ENCODE measurements around the gene FOXG1. TPM values are rescaled to one million over a fixed set of nuclear protein-coding genes. Genes with fewer than 3 reads are reported as not detected.

FOXG1 gene
- polyA plus RNA-seq, 2 of the 4 experiments (the other 2 are of a cell fraction): 0.01 to 0.10 TPM

DNA sequence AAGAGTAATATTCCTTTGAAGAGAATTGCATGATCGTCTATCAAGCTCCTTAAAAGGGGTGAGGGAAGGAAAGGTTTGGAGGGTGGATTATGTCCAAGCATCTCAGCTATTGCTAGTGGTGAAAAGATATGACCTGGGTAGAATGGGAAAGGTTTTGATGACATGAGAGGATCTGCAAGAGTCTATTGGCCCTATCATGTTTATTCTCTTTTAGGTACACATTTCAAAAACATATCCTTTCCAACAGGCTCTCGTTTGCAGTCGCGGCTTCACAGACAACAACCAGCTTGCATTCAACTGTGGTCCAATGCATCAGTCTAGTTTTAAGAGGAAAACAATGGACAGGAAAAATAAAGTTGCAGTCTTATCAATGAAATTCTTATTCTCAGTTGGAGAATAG is 17.1 kb downstream of the FOXG1 start:
- no peak for FAIRE-seq
- CTCF ChIA-PET: no interaction called here

DNA sequence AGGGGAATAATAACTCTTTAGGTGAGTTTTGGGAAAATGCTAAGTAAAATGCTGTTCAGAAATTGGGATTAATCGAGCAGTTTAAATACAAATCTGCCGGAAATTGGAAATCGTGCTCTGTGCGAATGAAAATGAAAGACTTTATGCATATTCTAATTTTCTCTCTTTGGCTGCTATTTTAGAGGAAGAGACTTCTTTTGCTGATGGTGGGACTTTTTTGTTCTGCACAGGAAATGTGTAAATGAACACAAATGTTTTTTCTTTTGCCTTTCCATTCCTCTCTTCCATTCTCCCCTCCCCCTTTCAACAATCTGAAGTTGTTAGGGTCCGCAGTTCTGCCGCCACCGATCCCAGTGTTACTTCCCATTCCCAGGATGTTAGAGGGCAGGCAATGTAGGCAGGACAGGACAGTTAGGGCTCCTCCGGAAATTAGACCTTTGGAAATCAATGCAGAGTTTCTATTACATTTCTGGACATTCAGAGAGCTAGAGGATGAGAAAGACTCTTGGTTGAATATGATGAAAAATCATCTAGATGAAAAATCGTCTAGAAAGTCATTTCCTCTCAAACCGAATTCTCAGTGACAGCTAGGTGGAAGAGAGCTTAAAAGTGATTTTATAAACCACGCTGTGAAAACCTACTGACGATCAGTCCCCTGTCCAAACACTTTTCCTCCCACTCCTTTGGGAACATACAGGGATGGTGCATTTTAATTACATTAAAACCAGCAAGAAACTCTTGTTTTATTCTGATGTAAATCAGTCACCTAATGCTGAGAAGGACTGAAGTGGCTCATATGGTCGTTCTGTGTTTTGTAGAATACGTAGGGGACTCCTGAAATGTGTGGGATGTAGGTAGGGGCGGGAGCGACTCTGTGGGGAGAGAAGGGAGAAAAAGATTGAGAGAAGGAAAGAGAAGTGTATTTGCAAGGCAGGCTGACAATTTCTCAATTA is 17.8 kb downstream of the FOXG1 start:
- CTCF ChIA-PET: no interaction called here
- DNase-seq (ENCODE audit: low read depth in 1 of 2, low spot score in 1 of 2) (no peak), ATAC-seq (no peak), FAIRE-seq (no peak)
- Histone ChIP-seq H3K27ac (no peak overlapping the region), H3K4me2 (no peak overlapping the region), H3K4me1 (no peaks in the 10 kb centered on the region), H3K4me3 (no peak overlapping the region), H3K9me3 (no peaks in the 10 kb centered on the region)
- no peak for TF ChIP-seq CEBPB (IDR thresholded peaks at IDR 0.05)
- no peak for TF ChIP-seq JUNB (IDR thresholded peaks at IDR 0.05)
- TF ChIP-seq HEYL (CRISPR knock-in tag; IDR thresholded peaks at IDR 0.05): no peak
- TF ChIP-seq RFX5 (IDR thresholded peaks at IDR 0.05): no peak
- no peak for TF ChIP-seq POLR2AphosphoS2 (conservative IDR thresholded peaks at IDR 0.05; ENCODE audit: low read length)
- TF ChIP-seq ZSCAN20 (CRISPR knock-in tag; IDR thresholded peaks at IDR 0.05): no peak
- no peak for TF ChIP-seq JUN (IDR thresholded peaks at IDR 0.05)
- no peak for TF ChIP-seq TP53 (CRISPR knock-in tag; IDR thresholded peaks at IDR 0.05)
- TF ChIP-seq, protein P1, sequence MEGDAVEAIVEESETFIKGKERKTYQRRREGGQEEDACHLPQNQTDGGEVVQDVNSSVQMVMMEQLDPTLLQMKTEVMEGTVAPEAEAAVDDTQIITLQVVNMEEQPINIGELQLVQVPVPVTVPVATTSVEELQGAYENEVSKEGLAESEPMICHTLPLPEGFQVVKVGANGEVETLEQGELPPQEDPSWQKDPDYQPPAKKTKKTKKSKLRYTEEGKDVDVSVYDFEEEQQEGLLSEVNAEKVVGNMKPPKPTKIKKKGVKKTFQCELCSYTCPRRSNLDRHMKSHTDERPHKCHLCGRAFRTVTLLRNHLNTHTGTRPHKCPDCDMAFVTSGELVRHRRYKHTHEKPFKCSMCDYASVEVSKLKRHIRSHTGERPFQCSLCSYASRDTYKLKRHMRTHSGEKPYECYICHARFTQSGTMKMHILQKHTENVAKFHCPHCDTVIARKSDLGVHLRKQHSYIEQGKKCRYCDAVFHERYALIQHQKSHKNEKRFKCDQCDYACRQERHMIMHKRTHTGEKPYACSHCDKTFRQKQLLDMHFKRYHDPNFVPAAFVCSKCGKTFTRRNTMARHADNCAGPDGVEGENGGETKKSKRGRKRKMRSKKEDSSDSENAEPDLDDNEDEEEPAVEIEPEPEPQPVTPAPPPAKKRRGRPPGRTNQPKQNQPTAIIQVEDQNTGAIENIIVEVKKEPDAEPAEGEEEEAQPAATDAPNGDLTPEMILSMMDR (IDR thresholded peaks at IDR 0.05): no peak
- TF ChIP-seq KDM5A (IDR thresholded peaks at IDR 0.05): no peak
- TF ChIP-seq RNF2 (IDR thresholded peaks at IDR 0.05; ENCODE audit: borderline replicate concordance, low read depth): no peak
- TF ChIP-seq, protein P2, sequence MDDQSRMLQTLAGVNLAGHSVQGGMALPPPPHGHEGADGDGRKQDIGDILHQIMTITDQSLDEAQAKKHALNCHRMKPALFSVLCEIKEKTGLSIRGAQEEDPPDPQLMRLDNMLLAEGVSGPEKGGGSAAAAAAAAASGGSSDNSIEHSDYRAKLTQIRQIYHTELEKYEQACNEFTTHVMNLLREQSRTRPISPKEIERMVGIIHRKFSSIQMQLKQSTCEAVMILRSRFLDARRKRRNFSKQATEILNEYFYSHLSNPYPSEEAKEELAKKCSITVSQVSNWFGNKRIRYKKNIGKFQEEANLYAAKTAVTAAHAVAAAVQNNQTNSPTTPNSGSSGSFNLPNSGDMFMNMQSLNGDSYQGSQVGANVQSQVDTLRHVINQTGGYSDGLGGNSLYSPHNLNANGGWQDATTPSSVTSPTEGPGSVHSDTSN (IDR thresholded peaks at IDR 0.05): no peak
- TF ChIP-seq GATA3 (IDR thresholded peaks at IDR 0.05; ENCODE audit: borderline replicate concordance): no peak
- no peak for TF ChIP-seq NFE2L2 (conservative IDR thresholded peaks at IDR 0.05; ENCODE audit: low read length)
- POLR2A ChIA-PET: no interaction called here
- 44% methylated on average over 16 of the region's 16 CpGs for WGBS (ENCODE audit: missing lambda C conversion rate)

More for the DNA sequence above, 17.1 kb downstream of the FOXG1 start:
- TF ChIP-seq ZNF302 (CRISPR knock-in tag; IDR thresholded peaks at IDR 0.05) (no peak), SMC3 (IDR thresholded peaks at IDR 0.05) (no peak), ZC3H11A (IDR thresholded peaks at IDR 0.05) (no peak), MYC (IDR thresholded peaks at IDR 0.05; ENCODE audit: borderline replicate concordance, low read length) (no peak), POLR2A (IDR thresholded peaks at IDR 0.05; ENCODE audit: low read length) (no peak), SREBF2 (IDR thresholded peaks at IDR 0.05) (no peak), NFE2L2 (conservative IDR thresholded peaks at IDR 0.05; ENCODE audit: low read length) (no peak), FOSL2 (IDR thresholded peaks at IDR 0.05) (no peak), FOSL2 (CRISPR knock-in tag; IDR thresholded peaks at IDR 0.05) (no peak), JUNB (IDR thresholded peaks at IDR 0.05) (no peak), RNF2 (IDR thresholded peaks at IDR 0.05; ENCODE audit: borderline replicate concordance, low read depth) (no peak), CHD2 (IDR thresholded peaks at IDR 0.05; ENCODE audit: low read length, partially characterized antibody) (no peak)
- TF ChIP-seq, protein P3, sequence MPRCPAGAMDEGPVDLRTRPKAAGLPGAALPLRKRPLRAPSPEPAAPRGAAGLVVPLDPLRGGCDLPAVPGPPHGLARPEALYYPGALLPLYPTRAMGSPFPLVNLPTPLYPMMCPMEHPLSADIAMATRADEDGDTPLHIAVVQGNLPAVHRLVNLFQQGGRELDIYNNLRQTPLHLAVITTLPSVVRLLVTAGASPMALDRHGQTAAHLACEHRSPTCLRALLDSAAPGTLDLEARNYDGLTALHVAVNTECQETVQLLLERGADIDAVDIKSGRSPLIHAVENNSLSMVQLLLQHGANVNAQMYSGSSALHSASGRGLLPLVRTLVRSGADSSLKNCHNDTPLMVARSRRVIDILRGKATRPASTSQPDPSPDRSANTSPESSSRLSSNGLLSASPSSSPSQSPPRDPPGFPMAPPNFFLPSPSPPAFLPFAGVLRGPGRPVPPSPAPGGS (IDR thresholded peaks at IDR 0.05): no peak
- TF ChIP-seq, protein P4, sequence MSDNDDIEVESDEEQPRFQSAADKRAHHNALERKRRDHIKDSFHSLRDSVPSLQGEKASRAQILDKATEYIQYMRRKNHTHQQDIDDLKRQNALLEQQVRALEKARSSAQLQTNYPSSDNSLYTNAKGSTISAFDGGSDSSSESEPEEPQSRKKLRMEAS (IDR thresholded peaks at IDR 0.05): no peak
- TF ChIP-seq, protein P5, sequence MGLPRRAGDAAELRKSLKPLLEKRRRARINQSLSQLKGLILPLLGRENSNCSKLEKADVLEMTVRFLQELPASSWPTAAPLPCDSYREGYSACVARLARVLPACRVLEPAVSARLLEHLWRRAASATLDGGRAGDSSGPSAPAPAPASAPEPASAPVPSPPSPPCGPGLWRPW (IDR thresholded peaks at IDR 0.05): no peak
- no peak overlapping the region for H3K4me2 ChIP-seq
- no peaks in the 10 kb centered on the region for H3K9me3 ChIP-seq
- no peak overlapping the region for H3K4me3 ChIP-seq
- ATAC-seq (no peak), DNase-seq (ENCODE audit: low read depth in 1 of 2, low spot score in 1 of 2) (no peak)
- 46% methylated on average over 4 of the region's 4 CpGs for WGBS (ENCODE audit: missing lambda C conversion rate)
- H3K4me1 ChIP-seq: no peaks in the 10 kb centered on the region
- H3K27ac ChIP-seq: no peak overlapping the region
- POLR2A ChIA-PET: no interaction called here
